ENCODE results near the gene PIM1. TPM values are rescaled to one million over a fixed set of nuclear protein-coding genes. Genes with fewer than 3 reads are reported as not detected.
A peak's percentile ranks its signal among the peaks of the same experiment; 100 is the strongest.

PIM1 gene
- total and polyA plus RNA-seq, 8 donors, result 13.1 to 89.8 (median 20.9) TPM

GRCh38 chr6:37138856-37139229, 31.1 kb upstream of the PIM1 start:
- intact Hi-C loops (cut with DNase I), result no loop called here
- Histone ChIP-seq H3K4me3 (no peak overlapping the region), H3K4me1 (peaks cover 21 to 31% of the 10 kb centered on the region in 2 donors), H3K27ac (no peak overlapping the region), H3K27me3 (no peaks in the 10 kb centered on the region), H3K9me3 (no peaks in the 10 kb centered on the region), H3K36me3 (no peaks in the 10 kb centered on the region)
- ATAC-seq (no peak), DNase-seq (no peak)
- no peak for TF ChIP-seq CTCF (IDR thresholded peaks at IDR 0.05)

- H3K36me3 ChIP-seq, result no peaks in the 10 kb centered on the region
- H3K4me1 ChIP-seq, result peaks cover 19 to 26% of the 10 kb centered on the region in 2 donors
- TF ChIP-seq CTCF (IDR thresholded peaks at IDR 0.05), result no peak
- no peak for DNase-seq
- H3K27ac ChIP-seq, result no peak overlapping the region
- no peak for ATAC-seq
- no peak overlapping the region for H3K4me3 ChIP-seq
- no peaks in the 10 kb centered on the region for H3K9me3 ChIP-seq
- intact Hi-C loops (cut with DNase I), result no loop called here
- no peaks in the 10 kb centered on the region for H3K27me3 ChIP-seq
Observed at GRCh38 chr6:37139230-37139962, 30.6 kb upstream of the PIM1 start.

GRCh38 chr6:37140145-37140544, 29.8 kb upstream of the PIM1 start:
- Histone ChIP-seq H3K9me3 (no peaks in the 10 kb centered on the region), H3K4me3 (no peak overlapping the region), H3K36me3 (no peaks in the 10 kb centered on the region), H3K27me3 (no peaks in the 10 kb centered on the region), H3K4me1 (peaks cover 11 to 20% of the 10 kb centered on the region in 2 donors), H3K27ac (no peak overlapping the region)
- ATAC-seq (no peak), DNase-seq (no peak)
- no peak for TF ChIP-seq CTCF (IDR thresholded peaks at IDR 0.05)
- intact Hi-C loops (cut with DNase I), result no loop called here

- H3K27me3 ChIP-seq, result no peaks in the 10 kb centered on the region
- intact Hi-C loops (cut with DNase I), result no loop called here
- no peak for TF ChIP-seq CTCF (IDR thresholded peaks at IDR 0.05)
- peaks cover 9 to 14% of the 10 kb centered on the region in 2 donors for H3K4me1 ChIP-seq
- ATAC-seq, result no peak
- H3K4me3 ChIP-seq, result no peak overlapping the region
- H3K27ac ChIP-seq, result peak overlapping the region in 1 of 2 donors; percentile 4
- H3K9me3 ChIP-seq, result no peaks in the 10 kb centered on the region
- DNase-seq, result peak in 1 of 4 donors; percentile 19
- H3K36me3 ChIP-seq, result no peaks in the 10 kb centered on the region
Observed at GRCh38 chr6:37141281-37142049, 28.5 kb upstream of the PIM1 start.

GRCh38 chr6:37142050-37142614, 27.8 kb upstream of the PIM1 start:
- H3K4me1 ChIP-seq, result peaks cover 7 to 8% of the 10 kb centered on the region in 2 donors
- H3K4me3 ChIP-seq, result no peak overlapping the region
- DNase-seq, result no peak
- intact Hi-C loops (cut with DNase I), result no loop called here
- no peaks in the 10 kb centered on the region for H3K27me3 ChIP-seq
- no peaks in the 10 kb centered on the region for H3K36me3 ChIP-seq
- no peak overlapping the region for H3K27ac ChIP-seq
- no peak for TF ChIP-seq CTCF (IDR thresholded peaks at IDR 0.05)
- H3K9me3 ChIP-seq, result no peaks in the 10 kb centered on the region
- no peak for ATAC-seq

Data from left lung (tissue), 10 donors.